Astrocyte of the spinal cord (primary cell): ENCODE measurements around the gene TMEM17.
A peak's percentile ranks its signal among the peaks of the same experiment; 100 is the strongest.

ENCODE experiments used
- DNase-seq: peaks from one replicate; pipeline ENCODE4 v3.0.0; 2011; ENCODE audit warnings: low read depth, low spot score
- H3K4me3 ChIP-seq: 2 replicates; pipeline ENCODE4 v1.5.1; 2011; ENCODE audit warnings: low read depth, mild to moderate bottlenecking, low read length, moderate library complexity
- in situ Hi-C: cut with HindIII; loops from 2 replicates; pipeline ENCODE4 v1.10.0; 2017; ENCODE audit warnings: low sequenced_read_pairs
- TF ChIP-seq, protein P1 (sequence below): IDR thresholded peaks from 2 replicates; pipeline ENCODE4 v1.5.1; 2012; ENCODE audit warnings: low read depth, mild to moderate bottlenecking, low read length, inconsistent platforms

TMEM17 gene, protein sequence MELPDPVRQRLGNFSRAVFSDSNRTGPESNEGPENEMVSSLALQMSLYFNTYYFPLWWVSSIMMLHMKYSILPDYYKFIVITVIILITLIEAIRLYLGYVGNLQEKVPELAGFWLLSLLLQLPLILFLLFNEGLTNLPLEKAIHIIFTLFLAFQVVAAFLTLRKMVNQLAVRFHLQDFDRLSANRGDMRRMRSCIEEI

DNA sequence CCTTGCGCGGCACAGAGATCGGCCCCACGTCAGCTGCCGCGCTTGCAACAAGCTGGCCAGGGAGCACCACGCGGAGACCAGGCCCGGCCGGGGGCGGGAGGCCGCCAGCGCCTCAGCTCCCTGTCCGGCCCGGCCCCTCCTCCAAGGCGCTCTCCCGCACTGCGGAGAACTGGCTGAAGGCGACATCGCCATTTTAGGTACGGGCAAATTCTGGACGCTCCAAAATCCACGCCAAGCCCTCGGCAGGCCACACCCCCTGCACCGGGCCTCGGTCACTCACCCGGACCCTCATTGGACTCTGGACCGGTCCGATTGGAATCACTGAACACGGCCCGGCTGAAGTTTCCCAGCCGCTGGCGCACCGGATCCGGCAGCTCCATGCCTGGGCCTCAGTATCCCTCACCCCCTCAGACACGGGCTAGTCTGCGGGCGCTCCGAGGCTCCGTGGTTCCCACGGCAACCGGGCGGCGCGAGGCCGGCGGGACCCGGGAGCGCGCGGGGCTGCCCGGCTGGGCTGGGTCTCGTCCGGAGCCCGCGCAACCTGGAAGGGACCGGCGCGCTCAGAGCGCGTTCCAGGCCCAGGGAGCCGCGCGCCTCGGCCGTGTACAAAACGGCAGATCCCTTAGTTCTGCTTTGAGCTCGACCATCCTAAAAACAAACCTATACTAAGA lies at the start of gene TMEM17:
Gene TMEM17 (minus strand): TSS at position 446 of the 671 bp plus-strand sequence. CDS start 66 bp downstream, at position 380.
- TF ChIP-seq, protein P1, sequence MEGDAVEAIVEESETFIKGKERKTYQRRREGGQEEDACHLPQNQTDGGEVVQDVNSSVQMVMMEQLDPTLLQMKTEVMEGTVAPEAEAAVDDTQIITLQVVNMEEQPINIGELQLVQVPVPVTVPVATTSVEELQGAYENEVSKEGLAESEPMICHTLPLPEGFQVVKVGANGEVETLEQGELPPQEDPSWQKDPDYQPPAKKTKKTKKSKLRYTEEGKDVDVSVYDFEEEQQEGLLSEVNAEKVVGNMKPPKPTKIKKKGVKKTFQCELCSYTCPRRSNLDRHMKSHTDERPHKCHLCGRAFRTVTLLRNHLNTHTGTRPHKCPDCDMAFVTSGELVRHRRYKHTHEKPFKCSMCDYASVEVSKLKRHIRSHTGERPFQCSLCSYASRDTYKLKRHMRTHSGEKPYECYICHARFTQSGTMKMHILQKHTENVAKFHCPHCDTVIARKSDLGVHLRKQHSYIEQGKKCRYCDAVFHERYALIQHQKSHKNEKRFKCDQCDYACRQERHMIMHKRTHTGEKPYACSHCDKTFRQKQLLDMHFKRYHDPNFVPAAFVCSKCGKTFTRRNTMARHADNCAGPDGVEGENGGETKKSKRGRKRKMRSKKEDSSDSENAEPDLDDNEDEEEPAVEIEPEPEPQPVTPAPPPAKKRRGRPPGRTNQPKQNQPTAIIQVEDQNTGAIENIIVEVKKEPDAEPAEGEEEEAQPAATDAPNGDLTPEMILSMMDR, result no peak
- peak; percentile 90 for DNase-seq

DNA sequence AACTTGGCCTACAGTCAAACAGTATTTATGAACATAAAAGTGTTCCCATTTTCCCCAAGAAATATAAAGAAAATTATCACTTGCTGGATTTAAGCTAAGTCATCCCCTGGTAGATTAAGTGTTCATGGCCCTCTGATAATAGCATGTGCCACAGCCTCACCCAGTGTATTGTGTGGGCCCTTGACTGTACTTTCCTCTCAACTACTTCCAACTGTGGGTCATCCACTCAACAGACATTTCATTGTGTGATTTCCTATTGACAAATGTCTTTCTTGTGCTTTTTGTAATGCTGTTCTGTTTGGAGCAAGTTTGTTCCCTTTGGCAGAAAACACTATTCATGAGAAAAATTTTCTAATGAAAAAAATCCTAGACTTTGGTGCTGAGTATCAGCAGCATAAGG lies 48.4 kb upstream of the TMEM17 start:
- TF ChIP-seq, protein P1, result no peak
- no peak overlapping the region for H3K4me3 ChIP-seq
- in situ Hi-C loops, result no loop called here
- DNase-seq, result no peak

More for the DNA sequence above, at the start of gene TMEM17:
- in situ Hi-C loops, result no loop called here
- H3K4me3 ChIP-seq, result peak within 1 kb of the TSS; percentile 67

DNA sequence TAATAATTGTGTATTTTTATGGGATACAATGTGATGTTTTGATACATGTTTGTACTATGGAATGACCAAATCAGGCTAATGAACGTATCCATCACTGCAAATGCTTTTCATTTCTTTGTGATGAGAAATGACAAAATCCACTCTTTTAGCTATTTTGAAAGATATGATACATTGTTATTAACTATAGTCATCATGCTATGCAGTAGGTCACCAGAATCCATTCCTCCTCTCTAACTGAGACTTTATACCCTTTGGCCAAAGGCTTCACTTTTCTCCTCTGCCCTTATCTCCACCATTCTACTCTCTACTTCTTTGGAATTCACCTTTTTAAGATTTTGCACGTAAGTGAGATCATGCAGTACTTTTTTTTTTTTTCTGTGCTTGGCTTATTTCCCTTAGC lies 44.5 kb upstream of the TMEM17 start:
- TF ChIP-seq, protein P1, result no peak
- no peak overlapping the region for H3K4me3 ChIP-seq
- in situ Hi-C loops, result no loop called here
- DNase-seq, result no peak

DNA sequence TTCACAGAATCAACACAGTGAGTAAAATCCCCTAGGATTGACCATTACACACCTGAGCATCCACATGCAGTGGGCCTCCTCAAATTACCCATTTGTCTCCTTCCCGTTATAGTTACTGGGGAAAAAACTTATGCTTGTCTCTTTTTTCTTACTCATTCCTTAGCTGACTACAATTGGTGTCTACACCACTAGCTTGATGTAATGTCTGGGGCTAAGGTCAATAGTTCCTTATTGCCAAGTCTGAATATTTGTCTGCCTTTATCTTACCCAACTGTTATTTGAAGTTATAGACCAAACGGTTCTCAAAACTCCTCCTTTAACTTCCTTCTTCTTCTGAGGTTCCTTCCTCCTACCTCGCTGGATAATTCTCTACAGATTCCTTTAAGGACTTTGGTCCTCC lies 41.9 kb upstream of the TMEM17 start:
- in situ Hi-C loops, result no loop called here
- H3K4me3 ChIP-seq, result no peak overlapping the region
- peak; percentile 15 for DNase-seq
- TF ChIP-seq, protein P1, result no peak

DNA sequence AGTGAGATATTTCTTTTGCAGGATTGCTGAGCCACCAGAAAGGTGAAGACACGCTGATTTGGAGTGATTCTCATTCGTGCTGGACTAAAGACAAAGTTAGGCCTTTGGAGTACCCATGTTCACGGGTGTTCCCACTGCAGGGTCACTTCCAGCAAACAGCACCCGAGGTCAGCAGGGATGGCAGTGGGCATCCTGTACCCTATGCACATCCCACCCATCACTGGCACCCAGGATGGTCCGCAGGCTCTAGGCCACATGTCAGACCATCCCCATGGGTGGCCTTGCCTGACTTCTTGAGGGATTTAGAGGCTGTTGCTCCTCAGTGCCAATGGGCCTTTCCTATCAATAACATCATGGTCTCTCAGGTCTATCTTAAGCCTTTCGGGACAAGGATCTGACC lies 39.3 kb upstream of the TMEM17 start:
- TF ChIP-seq, protein P1, result no peak
- in situ Hi-C loops, result no loop called here
- H3K4me3 ChIP-seq, result no peak overlapping the region
- no peak for DNase-seq

DNA sequence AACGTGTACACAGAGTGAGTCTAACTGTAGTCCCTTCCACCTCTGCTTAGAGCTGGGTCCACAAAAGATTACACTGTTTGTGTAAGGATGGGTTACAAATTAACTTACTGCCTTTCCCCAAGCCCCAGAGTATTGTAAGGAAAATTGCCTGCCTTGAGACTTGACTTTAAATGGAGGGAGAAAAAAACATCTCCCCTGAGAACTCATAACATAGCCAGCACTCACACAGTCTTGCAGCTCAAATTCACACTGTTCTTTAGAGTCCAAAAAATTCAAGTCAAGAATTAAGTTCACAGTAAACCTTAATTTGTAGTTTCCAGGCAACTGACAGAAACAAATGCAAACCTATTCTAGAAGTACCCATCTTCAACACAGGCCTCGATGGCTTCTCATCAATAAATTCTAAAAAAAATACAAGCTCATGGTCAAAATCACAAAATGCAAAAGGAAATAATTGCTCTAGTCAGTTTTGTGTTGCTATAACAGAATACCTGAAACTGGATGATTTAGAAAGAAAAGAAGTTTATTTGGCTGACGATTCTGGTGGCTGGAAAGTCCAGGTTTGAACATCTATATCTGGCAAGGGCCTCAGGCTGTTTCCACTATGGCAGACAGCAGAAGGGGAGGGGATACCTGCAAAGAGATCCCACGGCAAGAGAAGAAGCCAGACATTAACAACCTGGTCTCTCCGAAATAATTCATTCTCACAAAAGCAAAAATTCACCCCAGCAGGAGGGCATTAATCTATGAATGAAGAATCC lies 34.6 kb upstream of the TMEM17 start:
- no peak for DNase-seq

More for the DNA sequence above, 34.6 kb upstream of the TMEM17 start:
- no peak overlapping the region for H3K4me3 ChIP-seq
- in situ Hi-C loops, result no loop called here
- TF ChIP-seq, protein P1, result no peak
